Spinal cord (tissue), 10 donors: ENCODE data around the gene GMPR2. TPM values are rescaled to one million over a fixed set of nuclear protein-coding genes. Genes with fewer than 3 reads are reported as not detected.
A peak's percentile ranks its signal among the peaks of the same experiment; 100 is the strongest.

Source experiments
- DNase-seq, 6 donors: peaks; one replicate each; pipeline versions ENCODE4 v3.0.0 to v3.0.0-alpha.2; 2013 to 2015; ENCODE audit warnings: low spot score in 6 of 6, low read depth in 4 of 6
- H3K27ac ChIP-seq: one replicate; pipeline ENCODE4 v1.5.1; 2013; ENCODE audit warnings: low read depth, low read length, control low read depth
- H3K27me3 ChIP-seq: one replicate; pipeline ENCODE4 v1.6.1; 2013; ENCODE audit warnings: low read length; ENCODE audit not compliant: control insufficient read depth, insufficient read depth
- H3K36me3 ChIP-seq: one replicate; pipeline ENCODE4 v1.6.1; 2013; ENCODE audit warnings: low read length; ENCODE audit not compliant: control insufficient read depth, insufficient read depth
- H3K4me1 ChIP-seq: one replicate; pipeline ENCODE4 v1.6.1; 2013; ENCODE audit warnings: low read length; ENCODE audit not compliant: control insufficient read depth, insufficient read depth
- H3K4me3 ChIP-seq: one replicate; pipeline ENCODE4 v1.5.1; 2013; ENCODE audit warnings: low read depth, low read length, control low read depth
- H3K9me3 ChIP-seq: one replicate; pipeline ENCODE4 v1.6.1; 2013; ENCODE audit warnings: low read length; ENCODE audit not compliant: control insufficient read depth, insufficient read depth
- WGBS: methylation state at CpG from one replicate; pipeline ENCODE4 v1.1.5; 2013; ENCODE audit warnings: missing lambda C conversion rate; ENCODE audit not compliant: insufficient coverage; 5-methylcytosine and 5-hydroxymethylcytosine counted together
- polyA plus RNA-seq, 2 donors: library from polyadenylated mRNA; unstranded; fragments of 120-200 nt; gene quantifications; one replicate each; pipeline ENCODE4 v1.2.1, GENCODE V29; 2013; ENCODE audit not compliant: insufficient read length in 2 of 2
- total RNA-seq, 2 donors: library from RNA; depleted of rRNA in 1 of 2; stranded (reverse); fragments of 120-200 nt in 1 of 2; fragments of >200 nt in 1 of 2; gene quantifications; one replicate each; pipeline versions ENCODE4 v1.2.3 to v1.2.4, GENCODE V29; 2013 to 2014
- donor health status: healthy.

Gene GMPR2
- total and polyA plus RNA-seq, 4 donors: 57.5 to 96.9 (median 80.7) TPM

GRCh38 chr14:24258119-24258518 lies 25.4 kb downstream of the GMPR2 start:
- Histone ChIP-seq H3K9me3 (no peaks in the 10 kb centered on the region), H3K27me3 (no peaks in the 10 kb centered on the region), H3K4me1 (no peaks in the 10 kb centered on the region), H3K36me3 (peaks cover 66% of the 10 kb centered on the region), H3K27ac (no peak overlapping the region), H3K4me3 (no peak overlapping the region)
- WGBS: 100% methylated on average over 1 of the region's 9 CpGs
- no peak for DNase-seq

GRCh38 chr14:24258548-24259265 lies 26.0 kb downstream of the GMPR2 start:
- Histone ChIP-seq H3K27me3 (no peaks in the 10 kb centered on the region), H3K36me3 (peaks cover 70% of the 10 kb centered on the region), H3K4me3 (no peak overlapping the region), H3K9me3 (no peaks in the 10 kb centered on the region), H3K27ac (no peak overlapping the region), H3K4me1 (no peaks in the 10 kb centered on the region)
- 92% methylated on average over 18 of the region's 18 CpGs for WGBS
- no peak for DNase-seq

GRCh38 chr14:24259282-24260025 lies 26.7 kb downstream of the GMPR2 start:
- Histone ChIP-seq H3K4me3 (no peak overlapping the region), H3K9me3 (no peaks in the 10 kb centered on the region), H3K36me3 (peaks cover 68% of the 10 kb centered on the region), H3K4me1 (no peaks in the 10 kb centered on the region), H3K27me3 (no peaks in the 10 kb centered on the region), H3K27ac (no peak overlapping the region)
- 91% methylated on average over 11 of the region's 16 CpGs for WGBS
- DNase-seq: peak in 1 of 6 donors; percentile 55

- no peak overlapping the region for H3K27ac ChIP-seq
- no peak overlapping the region for H3K4me3 ChIP-seq
- H3K4me1 ChIP-seq: no peaks in the 10 kb centered on the region
- H3K9me3 ChIP-seq: no peaks in the 10 kb centered on the region
- DNase-seq: no peak
- no peaks in the 10 kb centered on the region for H3K27me3 ChIP-seq
- peaks cover 67% of the 10 kb centered on the region for H3K36me3 ChIP-seq
- 87% methylated on average over 12 of the region's 16 CpGs for WGBS
Observed at GRCh38 chr14:24260026-24260779, 27.5 kb downstream of the GMPR2 start.

GRCh38 chr14:24260780-24261157 lies 28.0 kb downstream of the GMPR2 start:
- no peaks in the 10 kb centered on the region for H3K9me3 ChIP-seq
- no peaks in the 10 kb centered on the region for H3K4me1 ChIP-seq
- no peaks in the 10 kb centered on the region for H3K27me3 ChIP-seq
- WGBS: 83% methylated on average over 2 of the region's 4 CpGs
- H3K27ac ChIP-seq: no peak overlapping the region
- H3K4me3 ChIP-seq: no peak overlapping the region
- DNase-seq: no peak
- H3K36me3 ChIP-seq: peaks cover 67% of the 10 kb centered on the region

GRCh38 chr14:24261256-24261968 lies 28.7 kb downstream of the GMPR2 start:
- DNase-seq: no peak
- 92% methylated on average over 17 of the region's 20 CpGs for WGBS
- peaks cover 68% of the 10 kb centered on the region for H3K36me3 ChIP-seq

GRCh38 chr14:24261969-24262327 lies 29.2 kb downstream of the GMPR2 start:
- peaks cover 71% of the 10 kb centered on the region for H3K36me3 ChIP-seq
- H3K27me3 ChIP-seq: no peaks in the 10 kb centered on the region
- no peaks in the 10 kb centered on the region for H3K9me3 ChIP-seq
- 87% methylated on average over 19 of the region's 19 CpGs for WGBS
- no peak for DNase-seq
- no peak overlapping the region for H3K27ac ChIP-seq
- no peaks in the 10 kb centered on the region for H3K4me1 ChIP-seq
- H3K4me3 ChIP-seq: no peak overlapping the region

More at GRCh38 chr14:24261256-24261968, 28.7 kb downstream of the GMPR2 start:
- Histone ChIP-seq H3K27me3 (no peaks in the 10 kb centered on the region), H3K27ac (no peak overlapping the region), H3K4me1 (no peaks in the 10 kb centered on the region), H3K9me3 (no peaks in the 10 kb centered on the region), H3K4me3 (no peak overlapping the region)

- no peak within 1 kb of the TSS for H3K27ac ChIP-seq
- no peak within 1 kb of the TSS for H3K4me3 ChIP-seq
- WGBS: 71% methylated on average over 14 of the region's 14 CpGs
- no peaks in the 10 kb centered on the region for H3K4me1 ChIP-seq
- no peaks in the 10 kb centered on the region for H3K9me3 ChIP-seq
- DNase-seq: no peak
- H3K27me3 ChIP-seq: no peaks in the 10 kb centered on the region
- peaks cover 79% of the 10 kb centered on the region for H3K36me3 ChIP-seq
Observed at GRCh38 chr14:24262821-24263733, 30.3 kb downstream of the GMPR2 start, which contains the start of gene TGM1. TGM1 (minus strand) TSS chr14:24263177; CDS start chr14:24262352, 825 bp downstream.
